ENCODE measurements around the gene ACAA1. TPM values are rescaled to one million over a fixed set of nuclear protein-coding genes. Genes with fewer than 3 reads are reported as not detected.

Gene ACAA1
- total and polyA plus RNA-seq, 10 of the 15 experiments (the other 5 are each of a cell fraction or from before 2014, with no cell fraction given) = 5.7 to 85.4 (median 60.6) TPM

- TF ChIP-seq BCL11A (IDR thresholded peaks at IDR 0.05; ENCODE audit: low read depth, low read length) = no peak
- no peak; the same call in 1 of the 2 replicates for TF ChIP-seq MTA2 (IDR thresholded peaks at IDR 0.05; ENCODE audit: low read depth)
- TF ChIP-seq, protein P1, sequence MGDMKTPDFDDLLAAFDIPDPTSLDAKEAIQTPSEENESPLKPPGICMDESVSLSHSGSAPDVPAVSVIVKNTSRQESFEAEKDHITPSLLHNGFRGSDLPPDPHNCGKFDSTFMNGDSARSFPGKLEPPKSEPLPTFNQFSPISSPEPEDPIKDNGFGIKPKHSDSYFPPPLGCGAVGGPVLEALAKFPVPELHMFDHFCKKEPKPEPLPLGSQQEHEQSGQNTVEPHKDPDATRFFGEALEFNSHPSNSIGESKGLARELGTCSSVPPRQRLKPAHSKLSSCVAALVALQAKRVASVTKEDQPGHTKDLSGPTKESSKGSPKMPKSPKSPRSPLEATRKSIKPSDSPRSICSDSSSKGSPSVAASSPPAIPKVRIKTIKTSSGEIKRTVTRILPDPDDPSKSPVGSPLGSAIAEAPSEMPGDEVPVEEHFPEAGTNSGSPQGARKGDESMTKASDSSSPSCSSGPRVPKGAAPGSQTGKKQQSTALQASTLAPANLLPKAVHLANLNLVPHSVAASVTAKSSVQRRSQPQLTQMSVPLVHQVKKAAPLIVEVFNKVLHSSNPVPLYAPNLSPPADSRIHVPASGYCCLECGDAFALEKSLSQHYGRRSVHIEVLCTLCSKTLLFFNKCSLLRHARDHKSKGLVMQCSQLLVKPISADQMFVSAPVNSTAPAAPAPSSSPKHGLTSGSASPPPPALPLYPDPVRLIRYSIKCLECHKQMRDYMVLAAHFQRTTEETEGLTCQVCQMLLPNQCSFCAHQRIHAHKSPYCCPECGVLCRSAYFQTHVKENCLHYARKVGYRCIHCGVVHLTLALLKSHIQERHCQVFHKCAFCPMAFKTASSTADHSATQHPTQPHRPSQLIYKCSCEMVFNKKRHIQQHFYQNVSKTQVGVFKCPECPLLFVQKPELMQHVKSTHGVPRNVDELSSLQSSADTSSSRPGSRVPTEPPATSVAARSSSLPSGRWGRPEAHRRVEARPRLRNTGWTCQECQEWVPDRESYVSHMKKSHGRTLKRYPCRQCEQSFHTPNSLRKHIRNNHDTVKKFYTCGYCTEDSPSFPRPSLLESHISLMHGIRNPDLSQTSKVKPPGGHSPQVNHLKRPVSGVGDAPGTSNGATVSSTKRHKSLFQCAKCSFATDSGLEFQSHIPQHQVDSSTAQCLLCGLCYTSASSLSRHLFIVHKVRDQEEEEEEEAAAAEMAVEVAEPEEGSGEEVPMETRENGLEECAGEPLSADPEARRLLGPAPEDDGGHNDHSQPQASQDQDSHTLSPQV (IDR thresholded peaks at IDR 0.05) = peak; percentile 100
- TF ChIP-seq ZNF274 (IDR thresholded peaks at IDR 0.05; ENCODE audit: insufficient read depth, insufficient read length) = no peak
- TF ChIP-seq NFYB (IDR thresholded peaks at IDR 0.05; ENCODE audit: insufficient read depth, low read depth, low read length) = peak; percentile 96
- TF ChIP-seq SREBF2 (IDR thresholded peaks at IDR 0.05; ENCODE audit: low read length) = no peak
- TF ChIP-seq EZH2 (IDR thresholded peaks at IDR 0.05; ENCODE audit: borderline replicate concordance, control insufficient read depth, low read depth, low read length) = no peak
- no peak for TF ChIP-seq ASH2L (IDR thresholded peaks at IDR 0.05; ENCODE audit: borderline replicate concordance, low read depth)
- TF ChIP-seq CBX5 (IDR thresholded peaks at IDR 0.05; ENCODE audit: low read depth) = no peak
- peak; percentile 24 for TF ChIP-seq HDGF (IDR thresholded peaks at IDR 0.05)
- TF ChIP-seq MEF2A (IDR thresholded peaks at IDR 0.05; ENCODE audit: insufficient read depth, low read depth, low read length) = no peak
- TF ChIP-seq ELK1 (IDR thresholded peaks at IDR 0.05; ENCODE audit: low read depth, low read length) = peak; percentile 10; the same call in 1 of the 2 replicates
- TF ChIP-seq ZNF217 (IDR thresholded peaks at IDR 0.05) = no peak
- TF ChIP-seq CEBPB (IDR thresholded peaks at IDR 0.05; ENCODE audit: borderline replicate concordance in 1 of 2, low read depth in 2 of 2, low read length in 2 of 2) = no peak
- TF ChIP-seq RAD21 (IDR thresholded peaks at IDR 0.05; ENCODE audit: insufficient read depth, low read depth, low read length) = no peak
- peak; percentile 96 for TF ChIP-seq NR2F1 (conservative IDR thresholded peaks at IDR 0.05)
- no peak for TF ChIP-seq FOXK2 (IDR thresholded peaks at IDR 0.05)
- TF ChIP-seq TCF3 (IDR thresholded peaks at IDR 0.05; ENCODE audit: borderline replicate concordance, insufficient read depth, low read depth, low read length) = 0 out of 2 replicates have a peak, but pooled peaks have one; percentile 10
- no peak for TF ChIP-seq JUNB (IDR thresholded peaks at IDR 0.05)
- TF ChIP-seq BRCA1 (IDR thresholded peaks at IDR 0.05; ENCODE audit: low read depth, low read length) = peak; percentile 44; the same call in 1 of the 2 replicates
- no peak for TF ChIP-seq HDAC6 (IDR thresholded peaks at IDR 0.05; ENCODE audit: unreplicated experiment)
- TF ChIP-seq SMAD1 (IDR thresholded peaks at IDR 0.05; ENCODE audit: low read depth, partially characterized antibody) = no peak
- peak; percentile 60; the same call in 1 of the 2 replicates for TF ChIP-seq POLR2AphosphoS5 (IDR thresholded peaks at IDR 0.05; ENCODE audit: low read length)
- TF ChIP-seq ZNF24 (IDR thresholded peaks at IDR 0.05) = no peak
Measured at GRCh38 chr3:38164952-38165721, 28.2 kb upstream of the ACAA1 start, which contains the start of gene OXSR1 (continued).

All from GM12878 (cell line).